Measurements from ENCODE around the gene HIPK4. TPM values are rescaled to one million over a fixed set of nuclear protein-coding genes. Genes with fewer than 3 reads are reported as not detected.
"Not testable (repeated sequence)": the region's sequence is repeated elsewhere in the genome, so short reads cannot be mapped to it uniquely, and the experiment has no call there.

HIPK4 gene
- total RNA-seq, 1 donor from 2014 or later, result not detected

DNA sequence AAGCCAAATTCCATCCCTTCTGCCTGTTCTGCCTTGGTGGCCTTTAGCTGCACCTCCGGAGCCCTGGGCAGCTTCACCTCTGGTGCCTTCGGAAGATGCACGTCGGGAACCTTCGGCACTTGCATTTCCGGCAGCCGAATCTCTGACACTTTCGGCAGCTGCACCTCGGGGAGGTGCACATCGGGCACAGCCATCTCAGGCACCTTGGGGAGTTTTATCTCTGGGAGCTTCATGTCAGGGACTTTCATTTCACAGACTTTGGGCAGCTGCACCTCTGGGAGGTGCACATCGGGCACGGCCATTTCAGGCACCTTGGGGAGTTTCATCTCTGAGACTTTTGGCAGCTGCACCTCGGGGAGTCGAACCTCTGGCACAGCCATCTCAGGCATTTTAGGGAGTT is 6.0 kb upstream of the HIPK4 start:
- intact Hi-C loops (cut with micrococcal nuclease), result no loop called here

GRCh38 chr19:40394816-40395210 is 4.8 kb upstream of the HIPK4 start:
- intact Hi-C loops (cut with micrococcal nuclease), result no loop called here

DNA sequence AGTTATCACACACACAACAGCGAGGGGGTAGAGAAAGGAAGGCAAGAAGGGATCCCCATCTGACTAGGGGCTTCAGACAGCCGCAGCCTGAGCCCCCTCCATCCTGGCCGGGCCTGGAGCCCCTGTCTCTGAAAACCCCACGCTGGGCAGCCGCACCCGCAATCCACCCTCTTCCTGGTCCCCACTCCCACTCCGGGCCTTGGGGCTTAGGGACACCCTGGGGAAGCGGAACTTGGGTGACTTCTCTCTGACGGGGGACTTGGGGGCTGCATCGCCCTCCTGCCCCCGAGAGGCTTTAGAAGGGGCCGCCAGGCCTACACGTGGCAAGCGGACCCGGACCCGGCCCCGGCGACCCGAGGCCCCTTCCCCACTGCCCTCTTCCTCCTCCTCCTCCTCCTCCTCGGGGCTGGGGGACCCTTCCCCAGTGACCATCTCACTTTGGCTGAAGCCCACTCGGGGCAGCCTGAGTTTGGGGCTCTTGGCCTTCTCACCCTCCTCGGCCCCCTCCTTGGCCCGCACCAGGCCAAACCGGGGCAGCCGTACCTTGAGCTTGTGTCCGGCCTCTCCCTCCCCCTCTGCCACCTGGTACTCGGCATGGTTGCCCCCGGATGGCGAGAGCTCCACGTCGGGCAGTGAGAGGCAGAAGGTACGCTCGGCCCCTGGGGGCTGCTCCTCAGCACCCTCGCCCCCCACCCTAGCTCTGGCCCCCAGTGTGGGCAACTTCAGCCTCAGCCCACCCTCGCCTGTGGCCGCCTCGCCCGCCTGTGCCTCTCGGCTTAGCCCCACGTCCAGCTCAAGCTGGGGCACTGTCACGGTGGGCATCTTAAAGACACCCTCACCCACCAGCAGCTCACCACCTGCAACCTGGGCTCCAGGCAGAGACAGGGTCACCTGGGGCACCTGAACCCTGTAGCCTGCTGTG is 4.2 kb upstream of the HIPK4 start:
- intact Hi-C loops (cut with micrococcal nuclease), result no loop called here

GRCh38 chr19:40392894-40393517 is 3.0 kb upstream of the HIPK4 start:
- intact Hi-C loops (cut with micrococcal nuclease), result no loop called here

- intact Hi-C loops (cut with micrococcal nuclease), result no loop called here
These were observed 2.1 kb upstream of the HIPK4 start for GRCh38 chr19:40392123-40392522.

- intact Hi-C loops (cut with micrococcal nuclease), result no loop called here
These were observed 437 bp downstream of the HIPK4 start for GRCh38 chr19:40389404-40390083.

GRCh38 chr19:40388481-40388880 is 1.5 kb downstream of the HIPK4 start:
- intact Hi-C loops (cut with micrococcal nuclease), result no loop called here

DNA sequence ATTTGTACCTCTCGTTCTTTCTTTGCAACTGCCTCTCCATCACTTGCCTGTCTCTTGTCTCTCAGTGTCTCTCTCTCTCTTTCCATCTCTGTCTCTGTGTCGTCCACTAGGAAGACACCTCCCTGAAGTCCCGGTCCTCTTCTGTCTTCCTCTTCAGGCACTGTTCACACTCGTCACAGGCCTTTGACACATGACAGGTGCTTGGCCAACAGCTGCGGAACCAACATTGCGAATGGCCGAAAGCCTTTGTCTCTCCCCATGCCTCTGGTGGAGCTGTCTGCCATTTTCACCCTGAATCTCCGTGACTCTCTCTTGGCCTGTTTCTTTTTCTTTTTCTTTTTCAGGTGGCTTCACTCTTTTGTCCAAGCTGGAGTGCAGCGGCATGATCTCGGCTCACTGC is 2.8 kb downstream of the HIPK4 start:
- intact Hi-C loops (cut with micrococcal nuclease), result no loop called here

- intact Hi-C loops (cut with micrococcal nuclease), result no loop called here
These were observed 6.2 kb downstream of the HIPK4 start for GRCh38 chr19:40383668-40384248.

DNA sequence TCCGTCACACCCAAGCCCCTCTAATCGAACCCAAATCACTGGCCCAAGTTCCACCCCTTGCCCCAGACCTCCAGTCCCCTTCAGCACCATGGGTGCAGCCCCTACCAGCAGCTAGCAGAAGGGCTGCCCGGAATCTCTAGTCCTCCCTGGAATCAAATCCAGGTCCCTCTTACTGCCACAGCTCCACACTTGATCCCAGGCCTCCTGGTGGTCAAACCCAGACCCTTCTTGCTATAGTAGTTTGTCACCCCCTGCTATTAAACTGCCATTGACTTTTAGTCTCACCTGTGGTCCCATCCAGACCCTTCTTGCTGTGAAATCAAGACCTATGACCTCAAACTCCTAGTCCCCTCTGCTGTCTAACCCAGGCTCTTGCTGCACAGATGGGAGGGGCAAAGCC is 8.7 kb downstream of the HIPK4 start:
- intact Hi-C loops (cut with micrococcal nuclease), result no loop called here

DNA sequence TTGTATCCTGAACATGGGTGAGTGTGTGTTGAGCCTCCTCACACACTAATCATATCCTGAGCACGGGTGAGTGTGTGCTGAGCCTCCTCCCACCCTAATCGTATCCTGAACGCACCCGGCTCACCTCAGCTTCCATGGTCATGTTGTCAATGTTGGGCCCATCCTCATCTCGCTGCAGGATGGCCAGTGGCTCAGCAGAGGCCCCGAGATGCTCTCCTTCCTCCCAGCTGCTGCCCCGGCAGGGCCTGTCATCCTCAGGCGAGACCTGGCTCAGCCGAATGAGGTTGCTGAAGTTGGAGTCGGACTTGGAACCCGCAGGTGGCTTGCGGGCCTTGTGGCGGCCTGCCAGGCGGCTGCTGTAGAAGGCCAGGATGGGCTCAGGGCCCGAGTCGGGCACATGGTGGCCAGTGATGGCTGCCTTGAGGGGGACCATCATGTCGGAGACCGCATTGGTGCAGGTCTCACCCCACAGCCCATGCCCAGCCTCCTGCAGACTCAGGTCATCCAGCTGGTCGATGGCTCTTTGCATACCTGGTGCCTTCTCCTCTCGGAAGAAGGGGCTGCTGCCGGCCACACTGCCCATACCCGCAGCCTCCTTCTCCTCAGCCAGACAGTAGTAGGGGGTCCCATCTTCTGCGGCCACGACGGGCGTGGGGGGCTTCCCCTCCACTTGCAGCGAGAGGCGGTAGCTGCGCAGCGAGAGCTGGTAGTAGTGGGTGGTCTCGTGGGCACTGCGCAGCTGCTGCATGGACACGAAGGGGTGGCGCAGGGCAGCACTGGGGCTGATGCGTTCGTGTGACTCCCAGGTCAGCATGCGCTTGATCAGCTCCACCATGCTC is 9.6 kb downstream of the HIPK4 start:
- intact Hi-C loops (cut with micrococcal nuclease), result no loop called here

- intact Hi-C loops (cut with micrococcal nuclease), result no loop called here
These were observed 10.4 kb downstream of the HIPK4 start for GRCh38 chr19:40379446-40380198.

GRCh38 chr19:40378509-40378908 is 11.5 kb downstream of the HIPK4 start:
- intact Hi-C loops (cut with micrococcal nuclease), result no loop called here

GRCh38 chr19:40377876-40378385 is 12.1 kb downstream of the HIPK4 start:
- intact Hi-C loops (cut with micrococcal nuclease), result no loop called here

GRCh38 chr19:40376286-40376862 is 13.6 kb downstream of the HIPK4 start:
- intact Hi-C loops (cut with micrococcal nuclease), result no loop called here

- intact Hi-C loops (cut with micrococcal nuclease), result no loop called here
These were observed 15.9 kb downstream of the HIPK4 start for GRCh38 chr19:40374084-40374483.

DNA sequence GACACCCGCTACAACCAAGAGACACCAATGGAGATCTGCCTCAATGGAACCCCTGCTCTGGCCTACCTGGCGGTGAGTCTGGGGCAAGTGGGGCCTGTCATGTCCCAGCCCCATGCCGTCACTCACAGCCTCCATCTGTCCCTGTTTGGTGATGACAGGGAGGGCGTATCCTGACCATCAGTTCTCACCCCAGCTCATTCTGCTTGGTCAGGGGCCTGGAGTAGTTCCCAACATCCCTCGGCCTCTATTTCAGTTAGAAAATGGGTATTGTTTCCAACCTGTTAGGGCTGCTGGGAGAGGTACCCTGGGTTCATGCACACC is 18.2 kb downstream of the HIPK4 start:
- intact Hi-C loops (cut with micrococcal nuclease), result no loop called here

- intact Hi-C loops (cut with micrococcal nuclease), result no loop called here
These were observed 18.8 kb downstream of the HIPK4 start for GRCh38 chr19:40370997-40371801.

GRCh38 chr19:40370253-40370652 is 19.7 kb downstream of the HIPK4 start:
- intact Hi-C loops (cut with micrococcal nuclease), result not testable (repeated sequence)
